Stimulated activated CD4-positive, alpha-beta T cell treated with anti-CD3 and anti-CD28 coated beads, TNF-alpha, amount 100 ng/mL, for 4 hours (primary cell): ENCODE measurements around the gene GPA33.
A peak's percentile ranks its signal among the peaks of the same experiment; 100 is the strongest.

Experiments used
- DNase-seq, 3 experiments: peaks; one replicate each; pipeline ENCODE4 v3.0.0-alpha.2; 2020; ENCODE audit warnings: low read depth in 3 of 3

The GPA33 gene, protein sequence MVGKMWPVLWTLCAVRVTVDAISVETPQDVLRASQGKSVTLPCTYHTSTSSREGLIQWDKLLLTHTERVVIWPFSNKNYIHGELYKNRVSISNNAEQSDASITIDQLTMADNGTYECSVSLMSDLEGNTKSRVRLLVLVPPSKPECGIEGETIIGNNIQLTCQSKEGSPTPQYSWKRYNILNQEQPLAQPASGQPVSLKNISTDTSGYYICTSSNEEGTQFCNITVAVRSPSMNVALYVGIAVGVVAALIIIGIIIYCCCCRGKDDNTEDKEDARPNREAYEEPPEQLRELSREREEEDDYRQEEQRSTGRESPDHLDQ

DNA sequence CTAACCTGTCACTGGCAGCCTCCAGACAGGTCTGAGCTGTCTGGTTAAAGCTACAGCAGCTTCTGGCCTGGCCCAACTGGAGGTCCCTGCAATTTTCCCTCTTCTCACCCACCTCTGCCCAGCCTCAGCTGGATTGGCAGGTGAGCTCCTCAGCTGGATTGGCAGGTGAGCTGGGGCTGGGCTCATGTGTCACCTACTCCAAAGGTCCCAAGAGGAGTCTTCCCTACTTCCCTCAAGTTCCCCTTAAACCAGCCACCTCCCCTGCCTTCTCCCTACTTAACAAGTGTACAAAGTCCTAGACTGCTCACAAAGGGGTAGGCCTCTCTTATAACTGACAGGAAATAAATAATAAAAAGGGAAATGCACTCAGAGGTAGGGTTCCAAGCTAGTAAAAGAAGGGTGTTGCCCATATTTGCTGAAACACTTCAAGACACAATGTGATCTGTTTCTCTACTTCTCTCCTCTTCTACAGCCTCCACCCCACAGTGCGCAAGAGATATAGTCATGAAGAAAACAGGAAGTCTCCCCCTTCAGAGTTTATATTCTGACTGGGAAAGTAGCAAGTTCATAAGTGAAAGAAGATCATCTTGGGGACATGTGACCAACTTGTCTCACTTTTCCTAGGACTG lies at the start of gene GPA33:
Gene GPA33, minus strand, starts transcription at position 64 of the 629 bp plus-strand sequence. CDS start 90 bp downstream, outside the sequence.
- DNase-seq, result no peak

DNA sequence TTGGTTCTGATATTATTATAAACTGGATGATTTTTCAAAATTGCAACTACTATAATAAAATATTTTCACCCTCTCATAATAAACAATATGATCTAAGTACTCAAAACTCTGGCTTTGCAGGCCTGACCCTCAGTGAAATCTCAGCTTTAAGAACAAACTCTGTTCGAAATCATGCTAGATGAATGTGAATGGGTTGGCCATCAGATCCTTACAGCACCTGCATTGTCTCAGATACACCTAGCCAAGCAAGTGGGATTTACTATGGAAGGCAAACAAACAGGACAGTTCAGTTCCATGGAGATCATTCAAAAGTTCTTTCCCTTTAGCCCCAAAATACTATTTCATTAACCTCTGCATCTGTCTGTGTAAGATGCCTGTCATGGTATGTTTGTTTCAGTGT lies 48.5 kb upstream of the GPA33 start:
- DNase-seq, result no peak

DNA sequence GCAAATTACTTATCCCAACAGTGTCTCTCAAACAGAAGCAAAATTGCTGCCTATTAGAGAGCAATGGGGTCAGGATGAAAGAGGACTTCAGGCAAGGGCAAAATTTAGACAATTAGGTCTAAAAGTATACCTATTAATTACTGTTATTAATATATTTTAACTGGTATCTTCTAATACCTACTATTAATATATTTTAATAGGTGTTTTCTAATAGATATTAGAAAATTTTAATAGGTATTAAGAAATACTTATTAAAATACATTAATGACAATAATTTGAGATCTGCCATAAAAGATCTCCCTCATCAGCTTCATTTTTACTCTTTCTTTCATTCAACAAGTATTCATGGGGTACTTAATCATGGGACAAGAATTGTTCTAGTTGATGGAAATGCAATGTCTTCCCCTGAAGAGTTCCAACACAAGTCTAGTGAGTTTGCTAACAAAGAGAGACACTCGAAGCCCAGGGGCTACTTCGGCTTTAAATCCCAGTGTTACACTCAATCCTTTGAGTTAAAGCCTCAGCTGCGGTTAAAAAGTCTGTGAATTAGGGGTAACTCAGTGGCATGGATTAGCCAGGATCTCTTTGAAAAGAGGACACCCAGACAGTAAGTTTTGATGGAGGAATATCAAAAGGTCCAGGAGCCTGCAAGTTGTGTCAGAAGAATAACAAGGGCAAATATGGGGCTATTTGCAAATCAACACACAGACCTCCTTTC lies 47.8 kb upstream of the GPA33 start:
- DNase-seq, result no peak

DNA sequence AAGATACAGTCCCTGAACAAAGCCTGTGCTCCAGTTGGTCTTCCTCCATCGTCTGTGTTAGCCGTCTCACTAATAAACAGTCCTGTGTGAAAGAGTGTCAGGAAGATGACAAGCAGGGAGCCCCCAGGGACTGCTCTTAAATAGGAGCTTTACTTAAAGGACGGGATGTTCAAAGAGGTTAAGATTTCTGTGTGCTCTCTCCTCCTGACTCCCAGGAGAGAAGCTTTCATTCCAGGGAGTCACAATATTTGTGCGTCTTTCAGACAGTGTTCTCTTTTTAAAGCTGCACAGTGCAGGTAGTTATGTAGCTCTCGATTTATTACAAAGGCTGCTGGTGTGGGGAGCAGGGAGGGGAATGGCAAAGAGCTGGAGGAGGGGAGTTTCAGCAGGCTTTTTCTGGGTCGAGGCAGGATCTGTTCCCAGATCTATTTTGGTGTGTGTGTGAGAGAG lies 47.2 kb upstream of the GPA33 start:
- DNase-seq, result no peak

DNA sequence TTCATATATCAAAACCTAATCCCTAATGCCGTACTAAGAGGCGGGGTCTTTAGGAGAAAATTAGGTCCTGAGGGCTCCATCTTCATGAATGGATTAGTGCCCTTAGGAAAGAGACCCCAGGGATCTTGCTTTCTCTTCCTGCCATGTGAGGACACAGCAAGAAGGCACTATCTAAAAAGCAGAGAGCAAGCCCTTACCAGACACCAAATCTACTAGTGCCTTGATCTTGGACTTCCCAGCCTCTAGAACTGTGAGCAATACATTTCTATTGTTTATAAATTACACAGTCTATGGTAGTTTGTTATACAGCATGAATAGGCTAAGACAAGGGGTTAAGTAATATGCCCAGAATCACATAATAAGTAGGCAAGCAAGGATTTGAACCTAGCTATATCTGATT lies 46.6 kb upstream of the GPA33 start:
- DNase-seq, result no peak

DNA sequence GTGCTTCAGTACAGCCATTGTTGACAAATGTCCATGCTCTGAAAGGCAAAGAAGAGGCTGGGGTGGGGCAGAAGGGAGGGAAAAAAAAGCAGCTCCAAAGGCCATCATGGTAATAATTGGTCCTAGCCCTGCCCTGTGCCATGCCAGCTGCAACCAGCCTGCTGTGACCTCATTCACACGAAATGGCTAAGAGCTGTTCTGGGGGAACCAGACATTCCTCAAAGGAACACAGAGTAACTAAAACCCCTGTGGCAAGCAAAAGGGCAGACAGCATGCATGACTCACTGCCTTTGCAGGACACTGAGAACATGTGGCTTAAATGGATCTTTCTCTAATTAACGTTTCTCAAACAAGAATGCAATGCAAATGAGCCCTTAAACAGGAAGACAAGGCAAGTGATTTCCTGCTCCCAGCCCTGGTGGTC lies 46.0 kb upstream of the GPA33 start:
- DNase-seq, result no peak

DNA sequence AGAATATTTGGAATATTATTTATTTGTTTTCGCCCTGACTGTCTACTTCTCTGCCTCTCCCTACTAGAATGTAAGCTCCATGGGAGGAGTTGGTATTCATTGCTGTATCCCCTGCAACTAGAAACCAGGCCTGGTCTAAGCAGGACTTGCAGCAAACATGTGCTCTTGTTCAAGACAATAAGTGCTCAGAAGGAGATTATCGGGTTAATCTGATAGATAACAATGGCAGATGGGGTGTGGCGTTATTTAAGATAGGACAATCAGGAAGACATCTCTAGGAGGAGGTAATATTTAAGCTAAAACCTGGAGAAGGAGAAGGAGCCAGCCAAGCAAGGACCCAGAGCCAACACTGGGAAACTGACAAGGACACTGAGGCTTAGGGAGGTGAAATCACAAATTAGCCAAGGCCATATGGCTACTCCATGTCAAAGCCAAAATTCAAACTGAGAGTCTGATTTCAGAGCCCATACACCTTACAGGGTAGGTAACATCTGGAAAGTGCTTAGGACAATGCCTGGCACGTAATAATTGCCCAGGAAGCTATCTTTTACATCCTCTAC lies 45.2 kb upstream of the GPA33 start:
- no peak for DNase-seq

DNA sequence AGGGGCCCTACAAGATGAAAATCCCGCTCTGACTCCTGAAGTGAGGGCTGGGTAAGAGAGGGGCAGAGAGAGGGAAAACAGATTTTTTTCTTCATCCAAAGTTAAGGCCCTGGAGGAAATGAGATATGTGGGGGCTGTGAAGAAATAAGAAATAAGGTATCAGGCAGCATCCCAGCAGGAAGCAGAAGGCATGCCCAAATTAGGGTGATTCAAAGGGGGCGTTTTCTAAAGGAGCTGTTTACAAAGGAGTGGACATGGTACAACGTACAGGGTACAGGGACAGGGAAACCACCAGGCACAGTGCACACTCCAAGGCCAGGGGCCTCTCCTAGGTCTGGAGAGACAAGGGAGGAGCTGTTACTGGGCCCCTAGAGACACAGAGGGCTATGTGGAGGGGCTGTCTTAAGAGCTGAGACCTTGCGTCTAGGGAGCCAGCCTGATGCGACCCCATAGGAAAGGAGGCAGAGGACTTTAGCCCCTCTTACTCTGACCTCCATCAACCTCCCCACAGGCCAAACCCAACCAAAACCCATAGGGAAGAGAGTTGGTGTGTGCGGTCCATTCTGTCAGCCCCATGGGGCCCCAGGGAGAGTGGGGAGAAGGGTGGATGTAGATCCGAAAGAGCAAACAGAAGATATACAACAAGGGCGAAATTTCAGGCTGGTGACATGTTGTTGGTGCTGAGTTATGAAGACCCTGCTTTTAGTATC lies 42.3 kb upstream of the GPA33 start:
- no peak for DNase-seq

DNA sequence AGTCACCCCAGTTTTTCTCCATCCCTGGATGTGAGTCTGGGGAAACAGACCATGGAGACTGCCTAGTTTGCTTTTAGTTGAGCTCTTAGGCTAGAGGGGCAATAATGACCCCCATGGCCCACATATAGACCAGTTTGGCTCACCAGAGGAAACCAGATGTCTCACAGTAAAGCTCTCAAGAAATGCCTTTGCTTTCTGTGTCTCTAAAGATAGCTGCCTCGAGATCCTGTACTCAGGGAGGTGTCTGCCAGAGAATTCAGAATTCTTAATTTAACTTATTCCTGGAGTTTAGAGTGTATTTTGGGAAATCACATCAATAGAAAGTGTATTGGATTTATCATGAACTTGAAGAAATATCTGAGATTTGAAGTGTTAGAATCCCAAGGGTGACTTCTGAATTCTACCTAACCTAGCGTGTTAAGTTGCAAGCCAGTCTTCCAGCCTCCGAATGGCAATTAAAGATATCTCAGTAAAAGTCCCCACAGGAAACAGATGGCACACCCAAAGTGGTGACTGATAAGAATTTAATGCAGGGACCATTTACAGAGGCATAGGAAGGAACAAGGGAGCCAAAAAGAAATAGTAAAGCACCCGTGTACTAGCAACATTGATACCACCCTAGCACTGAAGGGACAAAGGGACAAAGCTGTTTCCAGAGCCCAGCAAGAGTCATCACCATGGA lies 40.8 kb upstream of the GPA33 start:
- no peak for DNase-seq

DNA sequence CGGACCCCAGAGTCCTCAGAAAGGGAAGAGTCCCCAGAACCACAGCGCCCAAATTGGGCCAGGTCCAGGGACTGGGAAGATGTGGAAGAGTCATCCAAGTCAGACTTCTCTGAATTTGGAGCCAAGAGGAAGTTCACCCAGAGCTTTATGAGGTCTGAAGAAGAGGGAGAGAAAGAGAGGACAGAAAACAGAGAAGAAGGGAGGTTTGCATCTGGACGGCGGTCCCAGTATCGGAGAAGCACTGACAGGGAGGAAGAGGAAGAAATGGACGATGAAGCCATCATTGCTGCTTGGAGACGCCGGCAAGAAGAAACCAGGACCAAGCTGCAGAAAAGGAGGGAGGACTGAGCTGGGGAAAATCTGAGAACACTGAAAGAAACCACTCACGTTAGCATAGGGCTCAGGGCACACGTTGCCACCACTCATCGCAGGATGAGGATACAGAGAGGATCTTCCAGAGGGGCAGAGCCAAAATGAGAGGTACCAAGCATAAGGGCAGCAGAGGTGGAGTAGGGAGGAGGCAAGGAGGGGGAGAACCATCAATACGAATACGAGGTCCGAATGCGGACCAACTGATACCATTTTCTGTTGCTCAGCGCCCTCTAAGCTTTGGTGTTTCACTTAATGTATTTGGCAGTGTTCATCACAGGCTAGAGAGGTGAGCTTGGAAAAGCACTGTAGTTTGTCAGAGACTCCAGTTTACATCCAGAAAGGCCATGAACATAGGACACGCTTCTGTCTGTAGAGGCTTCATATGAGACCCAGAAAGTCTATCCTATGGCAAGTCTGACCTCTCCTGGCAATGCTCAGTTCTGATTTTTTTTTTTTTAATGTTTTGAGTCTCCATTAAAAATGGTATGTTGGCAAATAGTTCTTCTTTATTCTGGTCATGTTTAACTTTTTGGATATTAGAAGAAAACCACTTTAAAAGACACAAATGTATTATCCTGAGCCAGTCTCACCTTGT lies 38.4 kb upstream of the GPA33 start:
- no peak for DNase-seq

DNA sequence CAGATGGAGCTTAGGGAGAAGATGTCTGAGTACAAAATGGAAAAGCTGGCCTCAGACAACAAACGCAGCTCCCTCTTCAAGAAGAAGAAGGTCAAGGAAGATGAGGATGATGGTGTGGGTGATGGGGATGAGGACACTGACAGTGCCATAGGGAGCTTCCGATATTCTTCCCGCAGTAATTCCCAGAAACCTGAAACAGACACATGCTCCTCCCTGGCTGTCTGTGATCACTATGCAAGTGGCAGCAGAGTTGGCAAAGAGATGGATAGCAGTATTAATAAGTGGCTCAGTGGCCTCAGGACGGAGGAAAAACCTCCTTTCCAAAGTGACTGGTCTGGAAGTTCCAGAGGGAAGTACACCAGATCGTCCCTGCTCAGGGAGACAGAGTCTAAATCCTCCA lies 37.5 kb upstream of the GPA33 start:
- no peak for DNase-seq

DNA sequence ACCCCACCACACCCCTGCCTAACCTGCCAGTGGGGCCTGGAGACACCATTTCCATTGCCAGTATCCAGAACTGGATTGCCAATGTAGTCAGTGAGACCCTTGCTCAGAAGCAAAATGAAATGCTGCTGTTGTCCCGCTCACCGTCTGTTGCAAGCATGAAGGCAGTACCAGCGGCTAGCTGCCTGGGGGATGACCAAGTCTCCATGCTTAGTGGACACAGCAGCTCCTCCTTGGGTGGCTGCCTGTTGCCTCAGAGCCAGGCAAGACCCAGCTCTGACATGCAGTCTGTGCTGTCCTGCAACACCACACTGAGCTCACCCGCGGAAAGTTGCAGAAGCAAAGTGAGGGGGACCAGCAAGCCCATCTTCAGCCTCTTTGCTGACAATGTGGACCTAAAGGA lies 37.1 kb upstream of the GPA33 start:
- no peak for DNase-seq

DNA sequence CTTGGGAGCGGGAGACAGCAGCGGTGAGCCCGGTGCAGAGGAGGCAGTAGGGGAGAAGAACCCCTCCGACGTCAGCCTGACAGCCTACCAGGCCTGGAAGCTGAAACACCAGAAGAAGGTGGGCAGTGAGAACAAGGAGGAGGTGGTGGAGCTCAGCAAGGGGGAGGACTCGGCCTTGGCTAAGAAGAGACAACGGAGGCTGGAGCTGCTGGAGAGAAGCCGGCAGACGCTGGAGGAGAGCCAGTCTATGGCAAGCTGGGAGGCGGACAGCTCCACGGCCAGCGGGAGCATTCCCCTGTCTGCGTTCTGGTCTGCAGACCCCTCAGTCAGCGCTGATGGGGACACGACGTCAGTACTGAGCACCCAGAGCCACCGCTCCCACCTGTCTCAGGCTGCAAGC lies 36.6 kb upstream of the GPA33 start:
- DNase-seq, result no peak

DNA sequence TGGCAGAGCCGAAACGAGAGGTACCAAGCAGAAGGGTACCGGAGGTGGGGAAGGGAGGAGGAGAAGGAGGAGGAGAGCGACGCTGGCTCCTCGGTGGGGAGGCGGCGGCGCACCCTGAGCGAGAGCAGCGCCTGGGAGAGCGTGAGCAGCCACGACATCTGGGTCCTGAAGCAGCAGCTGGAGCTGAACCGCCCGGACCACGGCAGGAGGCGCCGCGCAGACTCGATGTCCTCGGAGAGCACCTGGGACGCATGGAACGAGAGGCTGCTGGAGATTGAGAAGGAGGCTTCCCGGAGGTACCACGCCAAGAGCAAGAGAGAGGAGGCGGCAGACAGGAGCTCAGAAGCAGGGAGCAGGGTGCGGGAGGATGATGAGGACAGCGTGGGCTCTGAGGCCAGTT lies 36.1 kb upstream of the GPA33 start:
- no peak for DNase-seq

DNA sequence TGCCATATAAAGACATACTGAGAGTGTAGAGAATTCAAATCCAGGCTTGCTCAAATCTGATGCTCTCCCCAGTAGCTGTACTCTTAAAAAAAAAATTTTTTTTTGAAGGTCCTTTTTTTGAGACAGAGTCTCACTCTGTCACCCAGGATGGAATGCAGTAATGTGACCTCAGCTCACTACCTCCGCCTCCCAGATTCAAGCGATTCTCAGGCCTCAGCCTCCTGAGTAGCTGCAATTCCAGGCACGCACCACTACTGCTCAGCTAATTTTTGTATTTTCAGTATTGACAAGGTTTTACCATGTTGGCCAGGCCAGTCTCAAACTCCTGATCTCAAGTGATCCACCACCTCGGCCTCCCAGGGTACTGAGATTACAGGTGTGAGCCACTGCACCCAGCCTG lies 32.4 kb upstream of the GPA33 start:
- DNase-seq, result no peak

DNA sequence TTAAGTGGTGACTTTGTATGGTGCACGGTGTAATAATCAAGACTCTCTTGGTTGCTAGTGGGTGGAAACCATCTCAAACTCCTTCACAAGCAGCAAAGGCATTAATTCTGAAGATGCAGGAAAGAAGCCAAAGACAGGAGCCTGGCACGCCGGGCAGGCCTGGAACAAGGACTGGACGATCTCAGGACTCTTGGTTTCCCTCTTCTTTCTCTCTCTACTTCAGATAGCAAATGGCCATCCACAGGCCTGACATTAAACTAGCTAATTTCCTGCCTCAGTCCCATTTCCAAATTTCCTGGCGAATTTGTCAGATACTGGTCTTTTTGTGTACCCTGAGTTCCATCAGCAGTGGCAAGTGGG lies 31.9 kb upstream of the GPA33 start:
- no peak for DNase-seq

DNA sequence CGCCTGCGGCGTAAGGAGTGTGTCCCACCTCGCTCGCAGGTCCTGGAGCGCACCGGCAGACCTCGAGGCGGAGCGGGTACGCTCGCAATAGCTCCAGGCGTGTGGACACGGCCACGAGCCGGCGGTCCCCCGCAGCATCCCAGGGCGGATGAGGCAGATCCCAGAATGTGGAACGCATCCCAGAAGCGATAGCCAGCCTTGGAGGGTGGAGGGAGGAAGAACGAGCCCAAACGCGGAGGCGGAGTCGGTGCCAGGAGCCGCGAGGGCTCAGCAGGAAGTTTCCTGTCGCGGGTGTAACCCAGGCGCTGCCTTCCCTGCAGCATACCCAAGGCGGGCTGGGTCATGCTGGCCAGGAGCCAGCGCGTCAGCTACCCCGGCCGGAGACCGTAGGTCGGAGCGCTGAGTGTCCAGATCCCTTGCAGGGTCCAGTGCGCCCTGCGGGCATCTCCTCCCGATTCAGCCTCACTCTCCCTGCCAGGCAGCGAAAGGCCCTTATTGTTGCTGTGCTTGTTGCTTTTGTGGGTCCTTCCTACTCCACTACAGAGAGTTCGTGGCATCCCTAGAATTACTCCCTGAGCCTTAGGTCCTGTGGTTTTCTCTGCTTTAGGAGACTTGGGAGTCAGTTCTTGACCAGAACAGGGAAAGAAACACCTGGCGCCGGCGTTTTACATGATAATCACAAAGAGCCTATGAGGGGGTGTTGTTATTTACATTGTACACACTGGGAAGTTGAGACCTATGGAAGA lies 31.4 kb upstream of the GPA33 start:
- DNase-seq, result peak in 2 of 3 experiments; percentile 6 to 21

DNA sequence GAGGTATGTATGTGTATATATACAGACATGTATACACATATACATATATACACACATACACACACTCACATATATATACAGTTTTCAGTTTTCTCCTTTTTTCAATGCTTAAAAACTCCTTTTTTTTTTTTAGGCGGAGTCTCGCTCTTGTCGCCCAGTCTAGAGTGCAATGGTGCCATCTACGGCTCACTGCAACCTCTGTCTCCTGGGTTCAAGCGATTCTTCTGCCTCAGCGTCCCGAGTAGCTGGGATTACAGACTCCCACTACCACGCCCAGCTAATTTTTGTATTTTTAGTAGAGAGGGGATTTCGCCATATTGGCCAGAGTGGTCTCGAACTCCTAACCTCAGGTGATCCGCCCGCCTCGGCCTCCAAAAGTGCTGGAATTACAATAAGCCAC lies 30.7 kb upstream of the GPA33 start:
- no peak for DNase-seq

DNA sequence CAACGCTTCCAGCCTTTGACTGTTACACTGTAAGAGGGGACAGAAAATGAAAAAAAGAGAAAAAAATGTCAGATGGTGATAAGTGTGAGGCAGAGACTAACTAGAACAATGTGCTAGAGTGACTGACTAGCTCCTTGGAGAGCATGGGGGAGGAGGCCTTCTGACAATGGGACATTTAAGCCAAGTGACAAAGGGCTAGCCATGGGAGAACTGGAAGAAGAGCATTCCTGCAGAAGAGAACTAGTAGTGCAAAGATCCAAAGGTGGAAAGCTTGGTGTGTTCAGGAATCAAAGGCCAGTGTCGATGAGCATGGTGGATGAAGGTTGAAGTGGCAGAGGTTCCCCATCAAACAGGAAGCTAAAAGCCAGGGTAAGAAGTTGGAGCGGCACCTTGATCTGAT lies 29.5 kb upstream of the GPA33 start:
- DNase-seq, result no peak

DNA sequence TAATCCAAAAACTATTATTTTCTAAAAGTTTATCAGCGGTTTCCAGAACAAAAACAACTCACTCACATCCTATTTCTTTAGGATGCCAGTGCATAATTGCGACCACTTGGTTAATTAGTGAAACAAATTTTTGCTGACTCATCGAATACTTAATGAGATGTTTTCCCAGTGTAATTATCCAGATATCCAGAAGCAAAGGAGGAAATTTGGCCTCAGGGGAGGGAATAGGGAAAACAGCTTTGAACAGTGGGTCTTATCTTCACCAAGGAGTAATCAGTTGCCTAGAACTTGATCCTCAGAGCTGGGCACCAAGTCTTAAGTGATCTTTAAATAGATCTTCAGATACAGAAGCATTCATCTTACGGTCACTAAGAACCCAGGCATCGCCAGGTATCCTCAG lies 28.0 kb upstream of the GPA33 start:
- no peak for DNase-seq
